Ishikawa (cell line): ENCODE data around the gene LCN6.

ENCODE experiments used
- CEBPB ChIP-seq: IDR thresholded peaks from 2 replicates; pipeline ENCODE4 v1.6.1; 2012
- CREB1 ChIP-seq: IDR thresholded peaks from 2 replicates; pipeline ENCODE4 v1.6.1; 2012; ENCODE audit warnings: low read depth
- EGR1 ChIP-seq: IDR thresholded peaks from 2 replicates; pipeline ENCODE4 v1.6.1; 2012
- EP300 ChIP-seq: IDR thresholded peaks from 2 replicates; pipeline ENCODE4 v1.6.1; 2012; ENCODE audit warnings: borderline replicate concordance
- FOXM1 ChIP-seq: IDR thresholded peaks from 2 replicates; pipeline ENCODE4 v1.6.1; 2012; ENCODE audit warnings: low read depth, borderline replicate concordance
- NFIC ChIP-seq: IDR thresholded peaks from 2 replicates; pipeline ENCODE4 v1.6.1; 2012
- RAD21 ChIP-seq: IDR thresholded peaks from 2 replicates; pipeline ENCODE4 v1.6.1; 2012; ENCODE audit warnings: low read depth
- TAF1 ChIP-seq: IDR thresholded peaks from 2 replicates; pipeline ENCODE4 v1.6.1; 2012; ENCODE audit warnings: low read depth, mild to moderate bottlenecking
- TCF12 ChIP-seq: IDR thresholded peaks from 2 replicates; pipeline ENCODE4 v1.6.1; 2012; ENCODE audit warnings: low read depth
- TEAD4 ChIP-seq: IDR thresholded peaks from 2 replicates; pipeline ENCODE4 v1.6.1; 2012
- YY1 ChIP-seq: IDR thresholded peaks from 2 replicates; pipeline ENCODE4 v1.6.1; 2012; ENCODE audit warnings: low read depth
- ZBTB7A ChIP-seq: IDR thresholded peaks from 2 replicates; pipeline ENCODE4 v1.6.1; 2012; ENCODE audit warnings: low read depth
- TF ChIP-seq, protein P1 (sequence below): IDR thresholded peaks from 2 replicates; pipeline ENCODE4 v1.6.1; 2012; ENCODE audit warnings: low read depth, mild to moderate bottlenecking
- TF ChIP-seq, protein P2 (sequence below): IDR thresholded peaks from 2 replicates; pipeline ENCODE4 v1.6.1; 2012
- TF ChIP-seq, protein P3 (sequence below): IDR thresholded peaks from 2 replicates; pipeline ENCODE4 v1.6.1; 2012

Gene LCN6

DNA sequence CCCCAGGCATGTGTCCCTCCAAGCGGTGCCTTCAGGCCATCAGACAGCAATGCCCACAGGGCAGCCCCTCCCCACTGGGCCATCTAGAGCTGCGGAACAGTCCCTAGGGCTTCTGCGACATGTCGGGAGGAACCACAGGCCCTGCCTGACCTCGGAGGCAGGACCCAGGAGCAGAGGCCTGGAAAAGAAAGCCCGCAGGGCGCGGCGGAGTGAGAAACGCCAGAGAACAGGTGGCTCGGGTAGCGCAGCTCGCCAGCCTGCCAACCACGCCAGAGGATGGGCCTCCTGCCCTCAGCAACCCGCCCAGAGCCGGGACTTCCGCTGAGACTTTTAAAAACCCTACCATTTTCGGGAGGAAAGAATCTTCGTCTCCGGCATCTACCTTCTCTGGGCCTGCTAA, 9.0 kb upstream of the LCN6 start:
- TF ChIP-seq, protein P1, sequence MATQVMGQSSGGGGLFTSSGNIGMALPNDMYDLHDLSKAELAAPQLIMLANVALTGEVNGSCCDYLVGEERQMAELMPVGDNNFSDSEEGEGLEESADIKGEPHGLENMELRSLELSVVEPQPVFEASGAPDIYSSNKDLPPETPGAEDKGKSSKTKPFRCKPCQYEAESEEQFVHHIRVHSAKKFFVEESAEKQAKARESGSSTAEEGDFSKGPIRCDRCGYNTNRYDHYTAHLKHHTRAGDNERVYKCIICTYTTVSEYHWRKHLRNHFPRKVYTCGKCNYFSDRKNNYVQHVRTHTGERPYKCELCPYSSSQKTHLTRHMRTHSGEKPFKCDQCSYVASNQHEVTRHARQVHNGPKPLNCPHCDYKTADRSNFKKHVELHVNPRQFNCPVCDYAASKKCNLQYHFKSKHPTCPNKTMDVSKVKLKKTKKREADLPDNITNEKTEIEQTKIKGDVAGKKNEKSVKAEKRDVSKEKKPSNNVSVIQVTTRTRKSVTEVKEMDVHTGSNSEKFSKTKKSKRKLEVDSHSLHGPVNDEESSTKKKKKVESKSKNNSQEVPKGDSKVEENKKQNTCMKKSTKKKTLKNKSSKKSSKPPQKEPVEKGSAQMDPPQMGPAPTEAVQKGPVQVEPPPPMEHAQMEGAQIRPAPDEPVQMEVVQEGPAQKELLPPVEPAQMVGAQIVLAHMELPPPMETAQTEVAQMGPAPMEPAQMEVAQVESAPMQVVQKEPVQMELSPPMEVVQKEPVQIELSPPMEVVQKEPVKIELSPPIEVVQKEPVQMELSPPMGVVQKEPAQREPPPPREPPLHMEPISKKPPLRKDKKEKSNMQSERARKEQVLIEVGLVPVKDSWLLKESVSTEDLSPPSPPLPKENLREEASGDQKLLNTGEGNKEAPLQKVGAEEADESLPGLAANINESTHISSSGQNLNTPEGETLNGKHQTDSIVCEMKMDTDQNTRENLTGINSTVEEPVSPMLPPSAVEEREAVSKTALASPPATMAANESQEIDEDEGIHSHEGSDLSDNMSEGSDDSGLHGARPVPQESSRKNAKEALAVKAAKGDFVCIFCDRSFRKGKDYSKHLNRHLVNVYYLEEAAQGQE, result no peak
- TF ChIP-seq TAF1 (no peak), TCF12 (no peak), YY1 (no peak), CEBPB (no peak), ZBTB7A (no peak), RAD21 (no peak), FOXM1 (no peak), EGR1 (no peak), CREB1 (no peak), TEAD4 (no peak), NFIC (no peak), EP300 (no peak)
- TF ChIP-seq, protein P2, sequence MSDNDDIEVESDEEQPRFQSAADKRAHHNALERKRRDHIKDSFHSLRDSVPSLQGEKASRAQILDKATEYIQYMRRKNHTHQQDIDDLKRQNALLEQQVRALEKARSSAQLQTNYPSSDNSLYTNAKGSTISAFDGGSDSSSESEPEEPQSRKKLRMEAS, result no peak
- TF ChIP-seq, protein P3, sequence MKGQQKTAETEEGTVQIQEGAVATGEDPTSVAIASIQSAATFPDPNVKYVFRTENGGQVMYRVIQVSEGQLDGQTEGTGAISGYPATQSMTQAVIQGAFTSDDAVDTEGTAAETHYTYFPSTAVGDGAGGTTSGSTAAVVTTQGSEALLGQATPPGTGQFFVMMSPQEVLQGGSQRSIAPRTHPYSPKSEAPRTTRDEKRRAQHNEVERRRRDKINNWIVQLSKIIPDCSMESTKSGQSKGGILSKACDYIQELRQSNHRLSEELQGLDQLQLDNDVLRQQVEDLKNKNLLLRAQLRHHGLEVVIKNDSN, result no peak

DNA sequence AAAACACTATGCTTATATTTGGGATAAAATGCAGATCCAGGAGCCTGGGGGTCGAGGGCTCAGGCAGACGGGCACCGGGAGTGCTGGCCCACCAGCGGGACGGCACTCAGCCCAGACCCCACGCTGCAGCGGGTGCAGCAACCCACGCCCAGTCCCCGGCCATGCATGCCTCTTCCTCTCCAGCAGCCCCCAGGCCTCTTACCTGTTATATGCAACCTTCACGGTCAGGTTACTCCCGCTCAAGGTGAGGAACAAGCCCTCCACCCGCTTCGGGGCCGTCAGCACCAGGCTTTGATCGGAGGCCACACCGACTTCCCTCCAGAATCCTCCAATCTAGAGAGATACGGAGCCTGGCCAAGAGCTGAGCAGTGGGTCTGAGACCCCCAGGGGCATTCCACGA, 8.5 kb upstream of the LCN6 start:
- TF ChIP-seq, protein P3, result no peak
- TF ChIP-seq ZBTB7A (no peak), RAD21 (no peak), YY1 (no peak), NFIC (no peak), FOXM1 (no peak), TCF12 (no peak)
- TF ChIP-seq, protein P1, result no peak

DNA sequence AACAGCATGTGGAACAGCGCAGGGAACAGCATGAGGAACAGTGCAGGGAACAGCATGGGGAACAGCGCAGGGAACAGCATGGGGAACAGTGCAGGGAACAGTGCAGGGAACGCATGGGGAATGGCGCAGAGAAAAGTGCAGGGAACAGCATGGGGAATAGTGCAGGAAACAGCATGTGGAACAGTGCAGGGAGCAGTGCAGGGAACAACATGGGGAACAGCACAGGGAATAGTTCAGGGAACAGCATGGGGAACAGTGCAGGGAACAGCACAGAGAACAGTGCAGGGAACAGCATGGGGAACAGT, 7.8 kb upstream of the LCN6 start:
- TF ChIP-seq NFIC (no peak), EGR1 (no peak), YY1 (no peak), TEAD4 (no peak)
- TF ChIP-seq, protein P1, result no peak

DNA sequence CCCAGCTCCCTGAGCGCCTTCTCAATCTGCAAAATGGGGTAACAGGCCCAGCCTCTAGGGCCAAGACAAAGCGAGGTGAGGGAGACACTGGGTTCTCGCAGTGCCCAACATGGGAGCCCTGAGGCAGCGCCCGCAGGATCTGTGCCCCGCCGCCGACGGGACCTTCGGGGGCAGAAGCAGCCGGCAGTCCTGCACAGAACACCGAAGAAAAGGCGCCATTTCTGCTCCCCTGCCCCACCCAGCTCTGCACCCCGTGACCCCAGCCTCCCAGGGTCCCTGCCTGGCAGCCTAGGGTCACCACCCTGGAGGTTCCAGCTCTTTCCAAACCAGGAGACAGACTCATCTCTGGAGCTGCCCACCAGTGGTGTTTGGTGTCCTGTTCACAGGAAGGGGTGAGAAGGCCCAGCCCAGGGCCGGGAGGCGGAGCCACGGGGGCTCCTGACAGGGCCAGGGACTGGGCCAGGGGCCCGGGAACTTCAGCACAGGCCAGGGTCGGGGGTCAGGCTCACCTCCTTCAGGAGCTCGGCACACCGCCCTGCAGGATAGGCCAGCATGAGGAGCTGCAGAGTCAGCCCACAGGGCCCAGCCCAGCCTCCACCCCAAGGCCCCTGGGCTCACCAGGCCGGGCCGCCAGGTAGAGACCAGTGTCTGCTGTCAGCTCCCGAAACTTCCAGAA, 6.4 kb upstream of the LCN6 start:
- TF ChIP-seq, protein P1, result no peak
- no peak for TF ChIP-seq YY1
